Type B pancreatic cell (in vitro differentiated cells): ENCODE data around the gene PDE4B. TPM values are rescaled to one million over a fixed set of nuclear protein-coding genes. Genes with fewer than 3 reads are reported as not detected.

Experiments
- DNase-seq: peaks from one replicate; pipeline ENCODE4 v3.0.0; 2021; ENCODE audit warnings: mixed read lengths; ENCODE audit not compliant: unreplicated experiment; ENCODE audit errors: extremely low spot score
- H3K27ac Mint-ChIP-seq: 2 replicates; pipeline ENCODE4 v1.8.0; 2021; ENCODE audit warnings: mild to moderate bottlenecking, mixed read lengths
- H3K27me3 Mint-ChIP-seq: 2 replicates; pipeline ENCODE4 v1.8.0; 2021; ENCODE audit warnings: mixed read lengths
- H3K36me3 Mint-ChIP-seq: 2 replicates; pipeline ENCODE4 v1.8.0; 2021; ENCODE audit warnings: mixed read lengths
- H3K4me1 Mint-ChIP-seq: one replicate; pipeline ENCODE4 v1.8.0; 2021; ENCODE audit warnings: mixed read lengths; ENCODE audit not compliant: unreplicated experiment
- H3K4me3 Mint-ChIP-seq: 2 replicates; pipeline ENCODE4 v1.8.0; 2021; ENCODE audit warnings: mild to moderate bottlenecking, mixed read lengths
- H3K9me3 Mint-ChIP-seq: 2 replicates; pipeline ENCODE4 v1.8.0; 2021; ENCODE audit warnings: mixed read lengths
- CTCF ChIP-seq: fragments of 200-600 bp; sonication (generic); conservative IDR thresholded peaks from 2 replicates; pipeline ENCODE4 v1.5.0; 2021; ENCODE audit warnings: antibody characterized with exemption, mild to moderate bottlenecking
- total RNA-seq: library from RNA; stranded (reverse); gene quantifications from 2 replicates; pipeline ENCODE4 v1.2.1, GENCODE V29; 2021; ENCODE audit warnings: low replicate concordance

Gene PDE4B
- total RNA-seq, 1 donor from 2014 or later, result 4.7 TPM

GRCh38 chr1:66354311-66355201 lies 561.9 kb downstream of the PDE4B start:
- peak overlapping the region; percentile 62 for H3K27ac Mint-ChIP-seq
- no peak for DNase-seq

GRCh38 chr1:66355756-66356155 lies 563.1 kb downstream of the PDE4B start:
- Mint-ChIP-seq H3K4me1 (peaks cover 57% of the 10 kb centered on the region), H3K27ac (no peak overlapping the region), H3K36me3 (no peaks in the 10 kb centered on the region)

More at GRCh38 chr1:66354311-66355201, 561.9 kb downstream of the PDE4B start:
- Mint-ChIP-seq H3K4me1 (peaks cover 47% of the 10 kb centered on the region), H3K36me3 (no peaks in the 10 kb centered on the region), H3K27me3 (peaks cover 15% of the 10 kb centered on the region), H3K9me3 (no peaks in the 10 kb centered on the region), H3K4me3 (peak overlapping the region; percentile 73)
- peak; percentile 42 for TF ChIP-seq CTCF

GRCh38 chr1:66356605-66357004 lies 563.9 kb downstream of the PDE4B start:
- peaks cover 10% of the 10 kb centered on the region for H3K27me3 Mint-ChIP-seq
- H3K27ac Mint-ChIP-seq, result no peak overlapping the region
- no peak for TF ChIP-seq CTCF
- peak overlapping the region; percentile 24 for H3K4me3 Mint-ChIP-seq
- DNase-seq, result no peak
- no peaks in the 10 kb centered on the region for H3K9me3 Mint-ChIP-seq
- H3K36me3 Mint-ChIP-seq, result no peaks in the 10 kb centered on the region
- H3K4me1 Mint-ChIP-seq, result peaks cover 54% of the 10 kb centered on the region

More at GRCh38 chr1:66355756-66356155, 563.1 kb downstream of the PDE4B start:
- DNase-seq, result no peak
- no peak overlapping the region for H3K4me3 Mint-ChIP-seq
- TF ChIP-seq CTCF, result no peak
- no peaks in the 10 kb centered on the region for H3K9me3 Mint-ChIP-seq
- peaks cover 10% of the 10 kb centered on the region for H3K27me3 Mint-ChIP-seq

GRCh38 chr1:66357021-66357420 lies 564.3 kb downstream of the PDE4B start:
- H3K27me3 Mint-ChIP-seq, result peaks cover 10% of the 10 kb centered on the region
- no peak for DNase-seq
- no peak for TF ChIP-seq CTCF
- H3K4me1 Mint-ChIP-seq, result peaks cover 51% of the 10 kb centered on the region
- H3K4me3 Mint-ChIP-seq, result no peak overlapping the region
- H3K9me3 Mint-ChIP-seq, result no peaks in the 10 kb centered on the region
- no peaks in the 10 kb centered on the region for H3K36me3 Mint-ChIP-seq
- H3K27ac Mint-ChIP-seq, result no peak overlapping the region

GRCh38 chr1:66357478-66358197 lies 564.9 kb downstream of the PDE4B start:
- no peak for TF ChIP-seq CTCF
- Mint-ChIP-seq H3K9me3 (no peaks in the 10 kb centered on the region), H3K4me3 (no peak overlapping the region), H3K4me1 (peaks cover 47% of the 10 kb centered on the region), H3K27me3 (peaks cover 8% of the 10 kb centered on the region), H3K27ac (no peak overlapping the region), H3K36me3 (no peaks in the 10 kb centered on the region)
- DNase-seq, result no peak
